Karpas-422 (cell line): Measurements from ENCODE around the gene DMGDH. TPM values are rescaled to one million over a fixed set of nuclear protein-coding genes. Genes with fewer than 3 reads are reported as not detected.

Experiments used
- DNase-seq: peaks from one replicate; pipeline ENCODE4 v3.0.0-alpha.2; 2015
- H2AFZ ChIP-seq: fragments of 200-600 bp; sonication (generic); 2 replicates; pipeline ENCODE4 v1.6.1; 2014; ENCODE audit warnings: antibody characterized with exemption, low read length, mixed read lengths
- H3K27ac ChIP-seq: fragments of 200-600 bp; sonication (generic); 2 replicates; pipeline ENCODE4 v1.5.1; 2014; ENCODE audit warnings: mild to moderate bottlenecking, low read length, moderate library complexity
- H3K27me3 ChIP-seq: fragments of 200-600 bp; sonication (generic); 2 replicates; pipeline ENCODE4 v1.6.1; 2014; ENCODE audit warnings: low read length, mixed read lengths
- H3K36me3 ChIP-seq: fragments of 200-600 bp; sonication (generic); 2 replicates; pipeline ENCODE4 v1.6.1; 2014; ENCODE audit warnings: low read length, mixed read lengths; ENCODE audit not compliant: insufficient read depth
- H3K4me1 ChIP-seq: fragments of 200-600 bp; sonication (generic); 2 replicates; pipeline ENCODE4 v1.6.1; 2014; ENCODE audit warnings: mild to moderate bottlenecking, low read length, mixed read lengths
- H3K4me2 ChIP-seq: fragments of 200-600 bp; sonication (generic); 2 replicates; pipeline ENCODE4 v1.6.1; 2014; ENCODE audit warnings: low read length, low read depth, mild to moderate bottlenecking; ENCODE audit not compliant: poor library complexity, severe bottlenecking
- H3K4me3 ChIP-seq: fragments of 200-600 bp; sonication (generic); 2 replicates; pipeline ENCODE4 v1.5.1; 2014; ENCODE audit warnings: mild to moderate bottlenecking, antibody characterized with exemption, low read length, mixed read lengths
- H3K79me2 ChIP-seq: fragments of 200-600 bp; sonication (generic); 2 replicates; pipeline ENCODE4 v1.6.1; 2014; ENCODE audit warnings: mild to moderate bottlenecking, low read length, mixed read lengths
- H3K9ac ChIP-seq: fragments of 200-600 bp; sonication (generic); 2 replicates; pipeline ENCODE4 v1.6.0; 2014; ENCODE audit warnings: low read length
- H3K9me2 ChIP-seq: fragments of 200-600 bp; sonication (generic), shearing (Covaris generic); replicated peaks from 2 replicates; pipeline ENCODE4 v1.6.0; 2014; ENCODE audit warnings: mild to moderate bottlenecking, low read length, moderate library complexity; ENCODE audit not compliant: insufficient read depth
- H3K9me3 ChIP-seq: fragments of 300-700, 200-600 bp; sonication (generic); 2 replicates; pipeline ENCODE4 v1.6.1; 2014; ENCODE audit warnings: low read length, mixed read lengths
- H4K20me1 ChIP-seq: fragments of 200-600 bp; sonication (generic); 2 replicates; pipeline ENCODE4 v1.6.1; 2014; ENCODE audit warnings: mild to moderate bottlenecking, antibody characterized with exemption, low read length, low read depth; ENCODE audit not compliant: insufficient read depth
- total RNA-seq: library from RNA; depleted of rRNA; stranded (reverse); fragments of >200 nt; shearing (Covaris generic); gene quantifications from 2 replicates; pipeline ENCODE4 v1.2.3, GENCODE V29; 2014; ENCODE audit warnings: low replicate concordance

DMGDH gene
- total RNA-seq, 1 experiment from 2014 or later, result not detected

- H2AFZ ChIP-seq, result no peak overlapping the region
- no peak for DNase-seq
- no peaks in the 10 kb centered on the region for H3K36me3 ChIP-seq
- H3K4me2 ChIP-seq, result no peak overlapping the region
- H3K79me2 ChIP-seq, result no peaks in the 10 kb centered on the region
- H3K9me2 ChIP-seq, result no peaks in the 10 kb centered on the region
- no peaks in the 10 kb centered on the region for H3K9me3 ChIP-seq
- H3K4me3 ChIP-seq, result no peak overlapping the region
- no peaks in the 10 kb centered on the region for H3K27me3 ChIP-seq
- no peaks in the 10 kb centered on the region for H3K4me1 ChIP-seq
- no peak overlapping the region for H3K9ac ChIP-seq
- no peak overlapping the region for H3K27ac ChIP-seq
- H4K20me1 ChIP-seq, result no peaks in the 10 kb centered on the region
Measured at GRCh38 chr5:79077680-79078365, 8.3 kb upstream of the DMGDH start.

DNA sequence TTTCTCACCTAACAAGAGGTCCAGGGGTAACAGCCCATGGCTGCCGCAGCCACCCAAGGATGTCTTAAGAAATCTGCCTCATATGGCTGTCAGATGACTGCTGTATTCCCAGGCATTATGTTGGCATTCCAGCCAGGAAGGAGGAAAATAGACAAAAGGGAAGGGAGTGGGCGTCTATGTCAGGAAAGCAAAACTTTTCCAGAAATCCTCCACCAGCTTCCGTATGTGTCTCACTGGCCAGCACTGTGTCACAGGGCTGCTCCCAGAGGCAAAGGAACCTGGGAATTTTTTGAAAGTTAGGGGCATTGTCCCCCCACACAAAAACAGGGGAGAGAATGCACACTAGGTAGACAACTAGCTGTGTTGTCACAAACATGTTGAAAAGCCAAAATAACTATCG, 7.3 kb upstream of the DMGDH start:
- Histone ChIP-seq H3K4me3 (no peak overlapping the region), H3K27me3 (no peaks in the 10 kb centered on the region), H3K36me3 (no peaks in the 10 kb centered on the region), H2AFZ (no peak overlapping the region), H3K9ac (no peak overlapping the region), H3K79me2 (no peaks in the 10 kb centered on the region), H3K4me1 (no peaks in the 10 kb centered on the region), H3K4me2 (no peak overlapping the region), H3K9me2 (no peaks in the 10 kb centered on the region), H3K9me3 (no peaks in the 10 kb centered on the region), H4K20me1 (no peaks in the 10 kb centered on the region), H3K27ac (no peak overlapping the region)
- DNase-seq, result no peak

DNA sequence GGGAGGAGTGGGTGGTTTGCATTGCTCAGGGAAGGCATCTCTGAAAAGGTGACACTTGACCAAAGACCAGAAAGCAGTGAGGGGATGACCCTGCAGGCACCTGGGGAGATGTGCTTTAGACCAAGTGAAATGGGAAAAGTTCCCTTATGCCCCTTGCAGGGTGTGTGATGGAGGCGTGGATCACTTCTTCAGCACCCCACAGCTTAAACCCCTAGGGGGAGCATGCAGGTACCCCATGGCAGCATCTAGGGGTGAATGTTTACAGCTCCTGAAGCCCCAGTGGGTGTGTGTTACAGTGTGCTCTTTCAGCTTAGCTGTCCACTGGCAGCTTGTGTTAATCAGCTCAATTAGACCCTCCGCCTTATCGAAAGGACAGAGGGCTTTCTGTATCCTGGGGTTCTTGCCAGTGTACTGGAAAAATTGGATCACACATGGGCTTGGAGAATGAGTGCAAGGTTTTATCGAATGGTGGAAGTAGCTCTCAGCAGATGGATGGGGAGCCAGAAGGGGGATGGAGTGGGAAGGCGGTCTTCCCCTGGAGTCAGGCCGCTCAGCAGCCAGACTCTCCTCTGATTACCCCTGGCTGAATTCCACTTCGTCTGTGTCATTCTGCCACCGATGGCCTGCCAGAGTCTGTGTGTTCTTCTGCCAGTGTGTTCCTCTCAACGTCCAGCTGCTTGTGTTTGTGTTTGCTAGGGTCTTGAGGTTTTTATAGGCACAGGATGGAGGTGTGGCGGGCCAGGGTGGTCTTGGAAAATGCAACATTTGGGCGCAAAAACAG, 6.4 kb upstream of the DMGDH start:
- no peaks in the 10 kb centered on the region for H3K27me3 ChIP-seq
- H3K27ac ChIP-seq, result no peak overlapping the region
- H3K4me1 ChIP-seq, result no peaks in the 10 kb centered on the region
- no peaks in the 10 kb centered on the region for H4K20me1 ChIP-seq
- H3K79me2 ChIP-seq, result no peaks in the 10 kb centered on the region
- no peak overlapping the region for H2AFZ ChIP-seq
- H3K9ac ChIP-seq, result no peak overlapping the region
- no peak for DNase-seq
- no peaks in the 10 kb centered on the region for H3K9me3 ChIP-seq
- no peak overlapping the region for H3K4me2 ChIP-seq
- H3K36me3 ChIP-seq, result no peaks in the 10 kb centered on the region
- no peak overlapping the region for H3K4me3 ChIP-seq
- H3K9me2 ChIP-seq, result no peaks in the 10 kb centered on the region

DNA sequence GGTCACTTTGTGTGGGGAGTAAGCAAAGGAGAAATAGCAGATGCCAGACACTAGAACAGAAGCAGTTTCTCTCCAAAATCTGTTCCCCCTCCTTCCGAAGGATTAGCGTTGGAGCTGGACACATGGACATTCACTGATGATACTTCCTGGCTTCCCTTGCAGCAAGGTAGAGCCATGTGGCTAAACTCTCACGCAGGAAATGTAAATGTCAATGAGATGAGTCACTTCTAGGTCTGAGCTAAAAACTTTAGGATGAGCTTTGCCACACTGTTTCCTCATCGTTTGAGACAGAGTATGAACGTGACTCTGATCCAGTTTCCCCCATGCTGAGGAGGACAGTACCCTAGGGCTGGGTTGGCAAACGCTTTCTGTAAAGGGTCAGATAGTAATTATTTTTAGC, 5.2 kb upstream of the DMGDH start:
- Histone ChIP-seq H3K4me3 (no peak overlapping the region), H3K27me3 (no peaks in the 10 kb centered on the region), H4K20me1 (no peaks in the 10 kb centered on the region), H3K4me1 (no peaks in the 10 kb centered on the region), H3K36me3 (no peaks in the 10 kb centered on the region), H2AFZ (no peak overlapping the region), H3K9me2 (no peaks in the 10 kb centered on the region), H3K9ac (no peak overlapping the region), H3K9me3 (no peaks in the 10 kb centered on the region), H3K79me2 (no peaks in the 10 kb centered on the region), H3K4me2 (no peak overlapping the region), H3K27ac (no peak overlapping the region)
- no peak for DNase-seq

- Histone ChIP-seq H3K27me3 (no peaks in the 10 kb centered on the region), H3K4me1 (no peaks in the 10 kb centered on the region), H3K9ac (no peak overlapping the region), H3K36me3 (no peaks in the 10 kb centered on the region), H3K79me2 (no peaks in the 10 kb centered on the region), H4K20me1 (no peaks in the 10 kb centered on the region), H3K4me2 (no peak overlapping the region), H3K9me2 (no peaks in the 10 kb centered on the region), H3K9me3 (no peaks in the 10 kb centered on the region), H3K4me3 (no peak overlapping the region), H2AFZ (no peak overlapping the region), H3K27ac (no peak overlapping the region)
- DNase-seq, result no peak
Measured at GRCh38 chr5:79070350-79070667, 835 bp upstream of the DMGDH start.

DNA sequence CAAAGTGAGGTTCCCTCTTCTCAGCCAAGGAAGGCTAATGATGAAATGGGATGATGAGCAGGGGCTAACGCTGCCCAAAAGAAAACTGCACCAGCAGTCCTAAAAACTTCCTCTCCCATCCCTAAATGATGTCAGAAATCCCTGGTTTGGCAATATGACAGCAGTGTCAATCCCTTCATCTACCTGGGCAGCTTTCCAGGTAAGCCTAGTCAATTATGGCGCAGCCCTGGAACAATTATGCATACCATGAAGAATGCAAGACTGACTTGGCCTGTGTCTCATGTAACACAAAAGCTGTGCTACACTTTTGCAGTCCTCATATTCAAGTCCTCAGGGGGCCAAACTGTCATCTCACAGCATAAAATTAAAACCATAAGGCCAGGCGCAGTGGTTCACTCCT, 7.0 kb downstream of the DMGDH start:
- H2AFZ ChIP-seq, result no peak overlapping the region
- H3K4me3 ChIP-seq, result no peak overlapping the region

DNA sequence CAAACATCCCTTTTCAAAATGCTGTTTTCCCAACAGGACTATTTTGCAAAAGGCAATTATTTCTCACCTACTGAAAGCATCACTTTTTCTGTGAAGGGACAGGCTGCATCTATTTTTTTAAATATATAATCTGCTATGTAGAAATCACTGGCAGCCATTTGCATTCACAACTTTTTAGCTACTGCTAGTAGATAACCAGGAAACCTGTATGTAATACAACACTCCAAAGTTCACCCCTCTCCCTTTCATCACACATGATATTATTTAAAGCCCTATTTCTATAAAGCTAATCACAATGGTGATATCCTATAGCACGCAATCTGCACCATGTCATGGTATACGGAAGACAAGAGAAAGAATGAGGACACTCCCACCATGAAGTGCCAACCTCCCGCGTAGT, 9.8 kb downstream of the DMGDH start:
- H3K79me2 ChIP-seq, result no peaks in the 10 kb centered on the region
- no peak overlapping the region for H3K27ac ChIP-seq
- H2AFZ ChIP-seq, result no peak overlapping the region
- H3K4me2 ChIP-seq, result no peak overlapping the region
- no peak overlapping the region for H3K9ac ChIP-seq
- no peaks in the 10 kb centered on the region for H3K9me3 ChIP-seq
- H3K4me3 ChIP-seq, result no peak overlapping the region
- no peak for DNase-seq
- no peaks in the 10 kb centered on the region for H4K20me1 ChIP-seq
- H3K9me2 ChIP-seq, result no peaks in the 10 kb centered on the region
- no peaks in the 10 kb centered on the region for H3K4me1 ChIP-seq
- no peaks in the 10 kb centered on the region for H3K27me3 ChIP-seq
- H3K36me3 ChIP-seq, result no peaks in the 10 kb centered on the region

More for the DNA sequence above, 7.0 kb downstream of the DMGDH start:
- Histone ChIP-seq H3K9me2 (no peaks in the 10 kb centered on the region), H3K4me2 (no peak overlapping the region), H4K20me1 (no peaks in the 10 kb centered on the region), H3K9ac (no peak overlapping the region), H3K79me2 (no peaks in the 10 kb centered on the region), H3K27ac (no peak overlapping the region), H3K4me1 (no peaks in the 10 kb centered on the region), H3K27me3 (no peaks in the 10 kb centered on the region), H3K9me3 (no peaks in the 10 kb centered on the region), H3K36me3 (no peaks in the 10 kb centered on the region)
- DNase-seq, result no peak

GRCh38 chr5:79056847-79057246, 12.6 kb downstream of the DMGDH start:
- H3K9ac ChIP-seq, result no peak overlapping the region
- no peaks in the 10 kb centered on the region for H3K4me1 ChIP-seq
- H3K9me3 ChIP-seq, result peaks cover 6% of the 10 kb centered on the region; the same call in 1 of the 2 replicates
- no peaks in the 10 kb centered on the region for H3K79me2 ChIP-seq
- DNase-seq, result no peak
- H2AFZ ChIP-seq, result no peak overlapping the region
- H4K20me1 ChIP-seq, result no peaks in the 10 kb centered on the region
- H3K27ac ChIP-seq, result no peak overlapping the region
- no peaks in the 10 kb centered on the region for H3K9me2 ChIP-seq
- no peak overlapping the region for H3K4me3 ChIP-seq
- H3K27me3 ChIP-seq, result 0 out of 2 replicates have a peak, but pooled peaks cover 3% of the 10 kb centered on the region
- no peak overlapping the region for H3K4me2 ChIP-seq
- H3K36me3 ChIP-seq, result no peaks in the 10 kb centered on the region
